Neuronal stem cell (in vitro differentiated cells): ENCODE data around the gene SEMA4B. TPM values are rescaled to one million over a fixed set of nuclear protein-coding genes. Genes with fewer than 3 reads are reported as not detected.
A peak's percentile ranks its signal among the peaks of the same experiment; 100 is the strongest.

Experiments used
- DNase-seq: peaks from one replicate; pipeline ENCODE4 v3.0.0-alpha.2; 2013; ENCODE audit warnings: low spot score
- H2AFZ ChIP-seq: one replicate; pipeline ENCODE4 v1.6.1; 2013; ENCODE audit warnings: mild to moderate bottlenecking, low read length, inconsistent platforms
- H2AK5ac ChIP-seq: 2 replicates; pipeline ENCODE4 v1.6.1; 2013; ENCODE audit warnings: low read depth, mild to moderate bottlenecking, inconsistent platforms, low read length, moderate library complexity, mixed read lengths
- H2BK120ac ChIP-seq: 2 replicates; pipeline ENCODE4 v1.6.1; 2013; ENCODE audit warnings: low read depth, mild to moderate bottlenecking, inconsistent platforms, low read length, moderate library complexity, mixed read lengths
- H2BK12ac ChIP-seq: one replicate; pipeline ENCODE4 v1.6.1; 2013; ENCODE audit warnings: low read length, inconsistent platforms
- H2BK15ac ChIP-seq: 2 replicates; pipeline ENCODE4 v1.6.1; 2013; ENCODE audit warnings: mild to moderate bottlenecking, low read length, inconsistent platforms, mixed read lengths
- H2BK5ac ChIP-seq: one replicate; pipeline ENCODE4 v1.6.1; 2013; ENCODE audit warnings: inconsistent platforms, mild to moderate bottlenecking, low read length, moderate library complexity
- H3K14ac ChIP-seq: one replicate; pipeline ENCODE4 v1.6.1; 2013; ENCODE audit warnings: low read length, inconsistent platforms
- H3K18ac ChIP-seq: 2 replicates; pipeline ENCODE4 v1.6.1; 2013; ENCODE audit warnings: low read length, inconsistent platforms
- H3K23ac ChIP-seq: 2 replicates; pipeline ENCODE4 v1.6.1; 2013; ENCODE audit warnings: low read depth, mild to moderate bottlenecking, mixed read lengths, low read length, inconsistent platforms; ENCODE audit not compliant: poor library complexity
- H3K27ac ChIP-seq: replicated peaks from 3 replicates; pipeline ENCODE4 v1.5.1; 2013; ENCODE audit warnings: low read length, inconsistent platforms
- H3K27me3 ChIP-seq, 3 experiments: 2 replicates each; pipeline ENCODE4 v1.6.1; 2013; ENCODE audit warnings: low read length in 3 of 3, mild to moderate bottlenecking in 2 of 3, inconsistent platforms in 1 of 3, low read depth in 1 of 3, mixed read lengths in 1 of 3, moderate library complexity in 1 of 3; ENCODE audit not compliant: control insufficient read depth in 3 of 3, insufficient read depth in 3 of 3
- H3K36me3 ChIP-seq, 2 donors: replicated peaks in 1 of 2; 2 replicates each; pipeline ENCODE4 v1.6.1; 2013; ENCODE audit warnings: low read length in 2 of 2; ENCODE audit not compliant: control insufficient read depth in 2 of 2, insufficient read depth in 2 of 2
- H3K4ac ChIP-seq: 2 replicates; pipeline ENCODE4 v1.6.1; 2013; ENCODE audit warnings: inconsistent platforms, mild to moderate bottlenecking, low read length, moderate library complexity
- H3K4me1 ChIP-seq, 2 donors: 1 replicate in 1 of 2; 2 replicates in 1 of 2; pipeline ENCODE4 v1.6.1; 2013; ENCODE audit warnings: low read length in 2 of 2, low read depth in 1 of 2; ENCODE audit not compliant: control insufficient read depth in 2 of 2, insufficient read depth in 1 of 2
- H3K4me2 ChIP-seq: one replicate; pipeline ENCODE4 v1.6.1; 2013; ENCODE audit warnings: mild to moderate bottlenecking, low read length, inconsistent platforms; ENCODE audit not compliant: insufficient read depth, poor library complexity, severe bottlenecking
- H3K4me3 ChIP-seq, 2 donors: 2 replicates each; pipeline ENCODE4 v1.5.1; 2013; ENCODE audit warnings: low read length in 2 of 2, mild to moderate bottlenecking in 2 of 2, inconsistent platforms in 1 of 2, moderate library complexity in 1 of 2
- H3K79me1 ChIP-seq: one replicate; pipeline ENCODE4 v1.6.1; 2013; ENCODE audit warnings: low read depth, mild to moderate bottlenecking, inconsistent platforms, low read length, moderate library complexity
- H3K9ac ChIP-seq: one replicate; pipeline ENCODE4 v1.6.1; 2013; ENCODE audit warnings: mild to moderate bottlenecking, low read depth, low read length, inconsistent platforms; ENCODE audit not compliant: poor library complexity
- H3K9me3 ChIP-seq, 2 donors: replicated peaks in 1 of 2; 2 replicates each; pipeline versions ENCODE3 to v1.6.1; 2013; ENCODE audit warnings: low read length in 2 of 2, mild to moderate bottlenecking in 2 of 2, inconsistent platforms in 1 of 2, low read depth in 1 of 2, mixed read lengths in 1 of 2, moderate library complexity in 1 of 2; ENCODE audit not compliant: control insufficient read depth in 2 of 2, insufficient read depth in 1 of 2
- H4K8ac ChIP-seq: one replicate; pipeline ENCODE4 v1.6.1; 2013; ENCODE audit warnings: low read depth, mild to moderate bottlenecking, inconsistent platforms, low read length, moderate library complexity
- H4K91ac ChIP-seq: one replicate; pipeline ENCODE4 v1.6.1; 2013; ENCODE audit warnings: low read length, low read depth, mild to moderate bottlenecking, inconsistent platforms; ENCODE audit not compliant: poor library complexity
- WGBS, 2 donors: extraction: QIAGEN DNeasy Blood & Tissue Kit; methylation state at CpG; one replicate each; pipeline ENCODE4 v1.1.7; 2013; ENCODE audit warnings: missing lambda C conversion rate in 2 of 2, mixed read lengths in 1 of 2; ENCODE audit not compliant: insufficient read length in 2 of 2, insufficient replicate concordance in 1 of 2; ENCODE audit errors: extremely low coverage in 2 of 2; 5-methylcytosine and 5-hydroxymethylcytosine counted together
- polyA plus RNA-seq, 2 experiments: library from polyadenylated mRNA; stranded (reverse); fragments of 200-250 nt; gene quantifications; one replicate each; pipeline ENCODE4 v1.2.3, GENCODE V29; 2013

Gene SEMA4B
- polyA plus RNA-seq (2013, experiment 1 of 2): 15.2 TPM
- 15.6 TPM for polyA plus RNA-seq (2013, experiment 2 of 2)

- Histone ChIP-seq H2AK5ac (peak within 1 kb of the TSS; percentile 40), H3K27me3 (no peaks in the 10 kb centered on the region), H2BK15ac (peak within 1 kb of the TSS; percentile 20), H3K18ac (peak within 1 kb of the TSS; percentile 97), H3K4me2 (peak within 1 kb of the TSS; percentile 95), H3K23ac (peak within 1 kb of the TSS; percentile 96), H3K9me3 (no peaks in the 10 kb centered on the region), H3K27ac (peak within 1 kb of the TSS; percentile 58), H3K9ac (peak within 1 kb of the TSS; percentile 98), H3K79me1 (peaks cover 7% of the 10 kb centered on the region), H4K91ac (no peak within 1 kb of the TSS), H3K36me3 (peaks cover 0 to 19% of the 10 kb centered on the region in 2 donors), H2AFZ (peak within 1 kb of the TSS; percentile 92), H3K4me1 (peaks cover 11% of the 10 kb centered on the region in 2 donors), H3K14ac (peak within 1 kb of the TSS; percentile 95), H2BK12ac (no peak within 1 kb of the TSS), H3K4me3 (peak within 1 kb of the TSS; percentile 90 to 99), H2BK5ac (peak within 1 kb of the TSS; percentile 83), H3K4ac (peak within 1 kb of the TSS; percentile 42), H4K8ac (no peak within 1 kb of the TSS), H2BK120ac (no peak within 1 kb of the TSS)
- no CpG with 5 or more reads among the region's 88 CpGs for WGBS, 2 donors
- DNase-seq: peak; percentile 85
Observed at GRCh38 chr15:90201130-90201943, at the start of gene SEMA4B. SEMA4B (plus strand) TSS chr15:90201330; CDS start chr15:90201579, 249 bp downstream.

- Histone ChIP-seq H3K14ac (no peak overlapping the region), H4K91ac (no peak overlapping the region), H3K4ac (no peak overlapping the region), H3K4me3 (no peak overlapping the region), H3K27ac (no peak overlapping the region), H2AK5ac (no peak overlapping the region), H4K8ac (no peak overlapping the region), H3K27me3 (peaks cover 0 to 13% (median 0%) of the 10 kb centered on the region in 3 experiments), H2BK120ac (no peak overlapping the region), H2BK5ac (no peak overlapping the region), H3K9ac (no peak overlapping the region), H2AFZ (peak overlapping the region; percentile 80), H3K18ac (no peak overlapping the region), H2BK12ac (no peak overlapping the region), H3K36me3 (no peaks in the 10 kb centered on the region), H3K4me2 (no peak overlapping the region), H3K79me1 (no peaks in the 10 kb centered on the region), H2BK15ac (no peak overlapping the region), H3K9me3 (no peaks in the 10 kb centered on the region), H3K23ac (no peak overlapping the region), H3K4me1 (peaks cover 5 to 8% of the 10 kb centered on the region in 2 donors)
- no peak for DNase-seq
- WGBS, 2 donors: no CpG with 5 or more reads among the region's 10 CpGs
Observed at GRCh38 chr15:90151989-90152645, 49.0 kb upstream of the SEMA4B start.

GRCh38 chr15:90153658-90154057 lies 47.5 kb upstream of the SEMA4B start:
- H2BK12ac ChIP-seq: no peak overlapping the region
- H2BK120ac ChIP-seq: no peak overlapping the region
- H4K91ac ChIP-seq: no peak overlapping the region
- no peak overlapping the region for H3K4me3 ChIP-seq
- H3K27ac ChIP-seq: no peak overlapping the region
- peaks cover 5 to 8% of the 10 kb centered on the region in 2 donors for H3K4me1 ChIP-seq
- H3K36me3 ChIP-seq: no peaks in the 10 kb centered on the region
- no peak overlapping the region for H2AFZ ChIP-seq
- H2BK15ac ChIP-seq: no peak overlapping the region
- no peak overlapping the region for H2BK5ac ChIP-seq
- H3K79me1 ChIP-seq: no peaks in the 10 kb centered on the region
- peaks cover 0 to 10% (median 0%) of the 10 kb centered on the region in 3 experiments for H3K27me3 ChIP-seq
- H4K8ac ChIP-seq: no peak overlapping the region
- no peak overlapping the region for H3K4me2 ChIP-seq
- H3K9me3 ChIP-seq: no peaks in the 10 kb centered on the region
- no peak for DNase-seq
- no peak overlapping the region for H2AK5ac ChIP-seq
- H3K9ac ChIP-seq: no peak overlapping the region
- no peak overlapping the region for H3K23ac ChIP-seq
- H3K14ac ChIP-seq: no peak overlapping the region
- H3K18ac ChIP-seq: no peak overlapping the region
- WGBS, 2 donors: no CpG with 5 or more reads among the region's 6 CpGs
- no peak overlapping the region for H3K4ac ChIP-seq

GRCh38 chr15:90154246-90154645 lies 46.9 kb upstream of the SEMA4B start:
- Histone ChIP-seq H3K18ac (no peak overlapping the region), H4K8ac (no peak overlapping the region), H3K27ac (no peak overlapping the region), H3K27me3 (peaks cover 0 to 10% (median 0%) of the 10 kb centered on the region in 3 experiments), H2BK15ac (no peak overlapping the region), H4K91ac (no peak overlapping the region), H3K4me1 (peaks cover 5 to 8% of the 10 kb centered on the region in 2 donors), H3K36me3 (no peaks in the 10 kb centered on the region), H2AK5ac (no peak overlapping the region), H2BK12ac (no peak overlapping the region), H3K9ac (no peak overlapping the region), H2AFZ (no peak overlapping the region), H3K9me3 (no peaks in the 10 kb centered on the region), H3K4me2 (no peak overlapping the region), H3K14ac (no peak overlapping the region), H3K4me3 (no peak overlapping the region), H2BK5ac (no peak overlapping the region), H2BK120ac (no peak overlapping the region), H3K4ac (no peak overlapping the region), H3K79me1 (no peaks in the 10 kb centered on the region), H3K23ac (no peak overlapping the region)
- DNase-seq: no peak
- WGBS, 2 donors: no CpG with 5 or more reads among the region's 5 CpGs
